Measurements from ENCODE around the gene NR2E1.
A peak's percentile ranks its signal among the peaks of the same experiment; 100 is the strongest.

The NR2E1 gene

GRCh38 chr6:108157234-108157980, 8.4 kb upstream of the NR2E1 start:
- Histone ChIP-seq H3K36me3 (ENCODE audit: insufficient read depth, low read length) (no peaks in the 10 kb centered on the region), H3K4me2 (ENCODE audit: low read length) (peak overlapping the region; percentile 66), H3K27me3 (ENCODE audit: control insufficient read depth, insufficient read depth, low read length) (peaks cover 89% of the 10 kb centered on the region), H3K9me3 (replicated peaks; ENCODE audit: low read length) (no peaks in the 10 kb centered on the region), H3K4me3 (ENCODE audit: low read length) (peak overlapping the region; percentile 47), H3K4me1 (ENCODE audit: control insufficient read depth, insufficient read depth, low read length) (peaks cover 4% of the 10 kb centered on the region), H3K9ac (ENCODE audit: low read depth, low read length) (no peak overlapping the region)

- Histone ChIP-seq H3K4me1 (ENCODE audit: control insufficient read depth, insufficient read depth, low read length) (peaks cover 4% of the 10 kb centered on the region), H3K36me3 (ENCODE audit: insufficient read depth, low read length) (no peaks in the 10 kb centered on the region), H3K27me3 (ENCODE audit: control insufficient read depth, insufficient read depth, low read length) (peaks cover 93% of the 10 kb centered on the region), H3K9ac (ENCODE audit: low read depth, low read length) (no peak overlapping the region), H3K4me2 (ENCODE audit: low read length) (peak overlapping the region; percentile 66), H3K4me3 (ENCODE audit: low read length) (peak overlapping the region; percentile 47), H3K9me3 (replicated peaks; ENCODE audit: low read length) (no peaks in the 10 kb centered on the region)
These were observed 7.8 kb upstream of the NR2E1 start for GRCh38 chr6:108157981-108158525.

GRCh38 chr6:108159981-108160380, 5.8 kb upstream of the NR2E1 start:
- H3K4me3 ChIP-seq (ENCODE audit: low read length): no peak overlapping the region
- peaks cover 98% of the 10 kb centered on the region for H3K27me3 ChIP-seq (ENCODE audit: control insufficient read depth, insufficient read depth, low read length)
- peaks cover 4% of the 10 kb centered on the region for H3K4me1 ChIP-seq (ENCODE audit: control insufficient read depth, insufficient read depth, low read length)
- H3K36me3 ChIP-seq (ENCODE audit: insufficient read depth, low read length): no peaks in the 10 kb centered on the region
- no peaks in the 10 kb centered on the region for H3K9me3 ChIP-seq (replicated peaks; ENCODE audit: low read length)
- H3K4me2 ChIP-seq (ENCODE audit: low read length): no peak overlapping the region
- no peak overlapping the region for H3K9ac ChIP-seq (ENCODE audit: low read depth, low read length)

- H3K4me2 ChIP-seq (ENCODE audit: low read length): no peak overlapping the region
- peaks cover 100% of the 10 kb centered on the region for H3K27me3 ChIP-seq (ENCODE audit: control insufficient read depth, insufficient read depth, low read length)
- H3K9ac ChIP-seq (ENCODE audit: low read depth, low read length): no peak overlapping the region
- no peak overlapping the region for H3K4me3 ChIP-seq (ENCODE audit: low read length)
- no peaks in the 10 kb centered on the region for H3K9me3 ChIP-seq (replicated peaks; ENCODE audit: low read length)
- peaks cover 17% of the 10 kb centered on the region for H3K4me1 ChIP-seq (ENCODE audit: control insufficient read depth, insufficient read depth, low read length)
- H3K36me3 ChIP-seq (ENCODE audit: insufficient read depth, low read length): no peaks in the 10 kb centered on the region
These were observed 4.0 kb upstream of the NR2E1 start for GRCh38 chr6:108161724-108162282.

GRCh38 chr6:108163267-108163643, 2.6 kb upstream of the NR2E1 start:
- Histone ChIP-seq H3K4me3 (ENCODE audit: low read length) (no peak overlapping the region), H3K27me3 (ENCODE audit: control insufficient read depth, insufficient read depth, low read length) (peaks cover 100% of the 10 kb centered on the region), H3K9me3 (replicated peaks; ENCODE audit: low read length) (no peaks in the 10 kb centered on the region), H3K36me3 (ENCODE audit: insufficient read depth, low read length) (no peaks in the 10 kb centered on the region), H3K4me1 (ENCODE audit: control insufficient read depth, insufficient read depth, low read length) (peaks cover 14% of the 10 kb centered on the region), H3K4me2 (ENCODE audit: low read length) (no peak overlapping the region), H3K9ac (ENCODE audit: low read depth, low read length) (no peak overlapping the region)

GRCh38 chr6:108163644-108164542, 1.9 kb upstream of the NR2E1 start:
- Histone ChIP-seq H3K4me3 (ENCODE audit: low read length) (no peak overlapping the region), H3K4me1 (ENCODE audit: control insufficient read depth, insufficient read depth, low read length) (peaks cover 14% of the 10 kb centered on the region), H3K9ac (ENCODE audit: low read depth, low read length) (no peak overlapping the region), H3K36me3 (ENCODE audit: insufficient read depth, low read length) (no peaks in the 10 kb centered on the region), H3K4me2 (ENCODE audit: low read length) (no peak overlapping the region), H3K27me3 (ENCODE audit: control insufficient read depth, insufficient read depth, low read length) (peaks cover 100% of the 10 kb centered on the region), H3K9me3 (replicated peaks; ENCODE audit: low read length) (no peaks in the 10 kb centered on the region)

GRCh38 chr6:108164543-108164814, 1.3 kb upstream of the NR2E1 start:
- Histone ChIP-seq H3K4me1 (ENCODE audit: control insufficient read depth, insufficient read depth, low read length) (peaks cover 14% of the 10 kb centered on the region), H3K4me2 (ENCODE audit: low read length) (no peak overlapping the region), H3K27me3 (ENCODE audit: control insufficient read depth, insufficient read depth, low read length) (peaks cover 100% of the 10 kb centered on the region), H3K9me3 (replicated peaks; ENCODE audit: low read length) (no peaks in the 10 kb centered on the region), H3K36me3 (ENCODE audit: insufficient read depth, low read length) (no peaks in the 10 kb centered on the region), H3K4me3 (ENCODE audit: low read length) (no peak overlapping the region), H3K9ac (ENCODE audit: low read depth, low read length) (no peak overlapping the region)

GRCh38 chr6:108164815-108165706, 761 bp upstream of the NR2E1 start:
- Histone ChIP-seq H3K4me1 (ENCODE audit: control insufficient read depth, insufficient read depth, low read length) (peaks cover 14% of the 10 kb centered on the region), H3K27me3 (ENCODE audit: control insufficient read depth, insufficient read depth, low read length) (peaks cover 98% of the 10 kb centered on the region), H3K36me3 (ENCODE audit: insufficient read depth, low read length) (no peaks in the 10 kb centered on the region), H3K4me3 (ENCODE audit: low read length) (peak overlapping the region; percentile 47), H3K4me2 (ENCODE audit: low read length) (peak overlapping the region; percentile 65), H3K9me3 (replicated peaks; ENCODE audit: low read length) (no peaks in the 10 kb centered on the region), H3K9ac (ENCODE audit: low read depth, low read length) (no peak overlapping the region)

- Histone ChIP-seq H3K36me3 (ENCODE audit: insufficient read depth, low read length) (no peaks in the 10 kb centered on the region), H3K4me2 (ENCODE audit: low read length) (peak overlapping the region; percentile 65), H3K9ac (ENCODE audit: low read depth, low read length) (no peak overlapping the region), H3K4me1 (ENCODE audit: control insufficient read depth, insufficient read depth, low read length) (peaks cover 14% of the 10 kb centered on the region), H3K9me3 (replicated peaks; ENCODE audit: low read length) (no peaks in the 10 kb centered on the region), H3K27me3 (ENCODE audit: control insufficient read depth, insufficient read depth, low read length) (peaks cover 98% of the 10 kb centered on the region), H3K4me3 (ENCODE audit: low read length) (no peak overlapping the region)
These were observed 1.0 kb downstream of the NR2E1 start for GRCh38 chr6:108166664-108167448.

- Histone ChIP-seq H3K4me2 (ENCODE audit: low read length) (no peak overlapping the region), H3K27me3 (ENCODE audit: control insufficient read depth, insufficient read depth, low read length) (peaks cover 98% of the 10 kb centered on the region), H3K36me3 (ENCODE audit: insufficient read depth, low read length) (no peaks in the 10 kb centered on the region), H3K9ac (ENCODE audit: low read depth, low read length) (no peak overlapping the region), H3K4me1 (ENCODE audit: control insufficient read depth, insufficient read depth, low read length) (peaks cover 14% of the 10 kb centered on the region), H3K9me3 (replicated peaks; ENCODE audit: low read length) (no peaks in the 10 kb centered on the region), H3K4me3 (ENCODE audit: low read length) (no peak overlapping the region)
These were observed 1.7 kb downstream of the NR2E1 start for GRCh38 chr6:108167449-108168089.
